Neural cell (in vitro differentiated cells): Measurements from ENCODE around the gene DNER. TPM values are rescaled to one million over a fixed set of nuclear protein-coding genes. Genes with fewer than 3 reads are reported as not detected.

ENCODE experiments used
- H2AFZ ChIP-seq: fragments of 200-600, 300-800 bp; sonication (generic), shearing (Covaris generic); 2 replicates; pipeline ENCODE4 v1.6.0; 2014; ENCODE audit warnings: low read depth, mild to moderate bottlenecking, antibody characterized with exemption, low read length, moderate library complexity
- H3F3A ChIP-seq: fragments of 200-600 bp; shearing (Covaris generic); 2 replicates; pipeline ENCODE4 v1.6.1; 2016; ENCODE audit warnings: mild to moderate bottlenecking, moderate library complexity, mixed read lengths, antibody characterized with exemption, low read length; ENCODE audit not compliant: insufficient read depth, poor library complexity, severe bottlenecking
- H3K27ac ChIP-seq: fragments of 200-600, 300-800 bp; sonication (generic), shearing (Covaris generic); 2 replicates; pipeline ENCODE4 v1.5.1; 2014; ENCODE audit warnings: mild to moderate bottlenecking, low read length, moderate library complexity
- H3K27me3 ChIP-seq: fragments of 300-800, 200-600 bp; sonication (generic), shearing (Covaris generic); 2 replicates; pipeline ENCODE4 v1.6.0; 2014; ENCODE audit warnings: mild to moderate bottlenecking, low read depth, low read length, moderate library complexity; ENCODE audit not compliant: insufficient read depth
- H3K36me3 ChIP-seq: fragments of 300-800, 200-600 bp; sonication (generic), shearing (Covaris generic); 2 replicates; pipeline ENCODE4 v1.5.1; 2014; ENCODE audit warnings: mild to moderate bottlenecking, antibody characterized with exemption, low read length, moderate library complexity; ENCODE audit not compliant: insufficient read depth
- H3K4me2 ChIP-seq: fragments of 300-800, 200-600 bp; sonication (generic), shearing (Covaris generic); 2 replicates; pipeline ENCODE4 v1.6.0; 2014; ENCODE audit warnings: mild to moderate bottlenecking, low read length
- H3K4me3 ChIP-seq: fragments of 300-800, 200-600 bp; sonication (generic), shearing (Covaris generic); 2 replicates; pipeline ENCODE4 v1.5.1; 2014; ENCODE audit warnings: mild to moderate bottlenecking, low read length, moderate library complexity
- H3K79me2 ChIP-seq: fragments of 200-600 bp; shearing (Covaris generic); replicated peaks from 2 replicates; pipeline ENCODE4 v1.6.0; 2014; ENCODE audit warnings: mild to moderate bottlenecking, low read length, moderate library complexity; ENCODE audit not compliant: insufficient read depth
- H3K9ac ChIP-seq: fragments of 300-800, 200-600 bp; sonication (generic), shearing (Covaris generic); 2 replicates; pipeline ENCODE4 v1.6.1; 2016; ENCODE audit warnings: mild to moderate bottlenecking, low read length, mixed read lengths
- H3K9me2 ChIP-seq: fragments of 200-600 bp; shearing (Covaris generic); 2 replicates; pipeline ENCODE4 v1.6.1; 2016; ENCODE audit warnings: mild to moderate bottlenecking, low read length, mixed read lengths; ENCODE audit not compliant: insufficient read depth
- H3K9me3 ChIP-seq: fragments of 200-600, 300-800 bp; sonication (generic), shearing (Covaris generic); 2 replicates; pipeline ENCODE4 v1.6.1; 2016; ENCODE audit warnings: mild to moderate bottlenecking, mixed run types, low read length, moderate library complexity, mixed read lengths
- H4K20me1 ChIP-seq: fragments of 200-600 bp; shearing (Covaris generic); 2 replicates; pipeline ENCODE4 v1.6.1; 2016; ENCODE audit warnings: mild to moderate bottlenecking, mixed run types; ENCODE audit not compliant: insufficient read depth
- CTCF ChIP-seq: fragments of 450-650 bp; IDR thresholded peaks from 2 replicates; pipeline ENCODE4 v1.5.1; 2014; ENCODE audit warnings: antibody characterized with exemption, mild to moderate bottlenecking, moderate library complexity; ENCODE audit not compliant: poor library complexity, severe bottlenecking
- EP300 ChIP-seq: fragments of 450-650 bp; conservative IDR thresholded peaks from 2 replicates; pipeline ENCODE4 v1.6.1; 2014; ENCODE audit warnings: antibody characterized with exemption, mild to moderate bottlenecking, moderate library complexity; ENCODE audit not compliant: poor library complexity, severe bottlenecking
- EZH2 ChIP-seq: fragments of 200-600, 300-800 bp; shearing (Covaris generic), sonication (generic); IDR thresholded peaks from 2 replicates; pipeline ENCODE4 v1.6.1; 2014; ENCODE audit warnings: antibody characterized with exemption, low read length, borderline replicate concordance, mild to moderate bottlenecking; ENCODE audit not compliant: insufficient read depth, poor library complexity, severe bottlenecking
- MXI1 ChIP-seq: fragments of 450-650 bp; conservative IDR thresholded peaks from 2 replicates; pipeline ENCODE4 v1.6.1; 2014; ENCODE audit warnings: antibody characterized with exemption, mild to moderate bottlenecking; ENCODE audit not compliant: poor library complexity, severe bottlenecking
- POLR2AphosphoS5 ChIP-seq: IDR thresholded peaks from 2 replicates; pipeline ENCODE4 v1.6.1; 2012
- RAD21 ChIP-seq: fragments of 450-650 bp; conservative IDR thresholded peaks from 2 replicates; pipeline ENCODE4 v1.6.1; 2014; ENCODE audit warnings: antibody characterized with exemption, mild to moderate bottlenecking, moderate library complexity
- REST ChIP-seq: IDR thresholded peaks from 2 replicates; pipeline ENCODE4 v1.6.1; 2012; ENCODE audit warnings: borderline replicate concordance
- SMC3 ChIP-seq: fragments of 450-650 bp; conservative IDR thresholded peaks from 2 replicates; pipeline ENCODE4 v1.6.1; 2014; ENCODE audit warnings: antibody characterized with exemption, mild to moderate bottlenecking, moderate library complexity; ENCODE audit not compliant: poor library complexity
- TAF1 ChIP-seq: IDR thresholded peaks from 2 replicates; pipeline ENCODE4 v1.6.1; 2012; ENCODE audit warnings: low read depth
- polyA plus RNA-seq: library from polyadenylated mRNA; depleted of rRNA; stranded (reverse); fragments of >200 nt; gene quantifications from 2 replicates; pipeline ENCODE4 v1.2.3, GENCODE V29; 2014

Gene DNER
- polyA plus RNA-seq, 1 donor from 2014 or later: 310 TPM

- Histone ChIP-seq H3K4me2 (no peak overlapping the region), H3K9me2 (no peaks in the 10 kb centered on the region), H3K9ac (no peak overlapping the region), H3K27ac (no peak overlapping the region), H3K36me3 (no peaks in the 10 kb centered on the region), H3K27me3 (no peaks in the 10 kb centered on the region), H4K20me1 (no peaks in the 10 kb centered on the region), H3K4me3 (no peak overlapping the region), H2AFZ (no peak overlapping the region), H3K9me3 (no peaks in the 10 kb centered on the region), H3K79me2 (no peaks in the 10 kb centered on the region), H3F3A (no peaks in the 10 kb centered on the region)
- TF ChIP-seq EP300 (no peak), MXI1 (no peak), CTCF (no peak), SMC3 (no peak), RAD21 (no peak), EZH2 (no peak), TAF1 (no peak), REST (no peak), POLR2AphosphoS5 (no peak)
These were observed 372.0 kb downstream of the DNER start for GRCh38 chr2:229342376-229342775.

- Histone ChIP-seq H3K9me2 (no peaks in the 10 kb centered on the region), H3K9ac (no peak overlapping the region), H3K4me2 (no peak overlapping the region), H3K79me2 (no peaks in the 10 kb centered on the region), H3F3A (no peaks in the 10 kb centered on the region), H4K20me1 (no peaks in the 10 kb centered on the region), H2AFZ (no peak overlapping the region), H3K27ac (no peak overlapping the region), H3K36me3 (no peaks in the 10 kb centered on the region), H3K9me3 (no peaks in the 10 kb centered on the region), H3K27me3 (no peaks in the 10 kb centered on the region), H3K4me3 (no peak overlapping the region)
- no peak for TF ChIP-seq CTCF
- no peak for TF ChIP-seq MXI1
- no peak for TF ChIP-seq SMC3
These were observed 374.1 kb downstream of the DNER start for GRCh38 chr2:229340086-229340760.
